Measurements from ENCODE around the gene PADI2. TPM values are rescaled to one million over a fixed set of nuclear protein-coding genes. Genes with fewer than 3 reads are reported as not detected.

PADI2 gene
- total RNA-seq, 4 donors from 2014 or later, result 2.2 to 26.7 (median 15.3) TPM

- DNase-seq (ENCODE audit: low spot score in 2 of 2), result no peak
- intact Hi-C loops (cut with DNase I; ENCODE audit: low total_unique reads), result loop anchor here (5.0 kb wide), 1 partner anchor 86 kb away; no protein-coding TSS in a partner anchor
- no peak for TF ChIP-seq POLR2A (IDR thresholded peaks at IDR 0.05)
- no peak for TF ChIP-seq CTCF (IDR thresholded peaks at IDR 0.05)
- H3K4me3 ChIP-seq (ENCODE audit: low read depth, poor library complexity, severe bottlenecking), result no peak overlapping the region
- WGBS, 2 donors, result 83 to 88% methylated on average over 5 of the region's 5 CpGs
These were observed 71.3 kb downstream of the PADI2 start for GRCh38 chr1:17047924-17048323.

DNA sequence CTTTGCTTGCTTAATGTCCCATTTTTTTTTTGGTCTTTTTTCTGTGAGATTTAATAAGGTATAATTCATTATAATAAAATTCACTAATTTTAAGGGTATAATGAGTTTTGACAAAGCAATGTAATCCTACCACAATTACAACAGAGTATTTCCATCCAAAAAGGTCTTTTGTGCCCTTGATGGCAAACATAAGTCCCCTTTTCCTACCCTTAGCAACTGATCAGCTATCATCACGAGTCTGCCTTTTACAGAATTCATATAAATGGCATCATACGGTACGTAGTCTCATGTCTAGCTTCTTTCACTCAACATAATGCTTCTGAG lies 73.0 kb downstream of the PADI2 start:
- no peak overlapping the region for H3K4me3 ChIP-seq (ENCODE audit: low read depth, poor library complexity, severe bottlenecking)
- TF ChIP-seq POLR2A (IDR thresholded peaks at IDR 0.05) (no peak), CTCF (IDR thresholded peaks at IDR 0.05) (no peak)
- WGBS, 2 donors, result 46 to 64% methylated on average over 3 of the region's 3 CpGs
- intact Hi-C loops (cut with DNase I; ENCODE audit: low total_unique reads), result loop anchor here (5.0 kb wide), 1 partner anchor 84 kb away; no protein-coding TSS in a partner anchor
- DNase-seq (ENCODE audit: low spot score in 2 of 2), result no peak

DNA sequence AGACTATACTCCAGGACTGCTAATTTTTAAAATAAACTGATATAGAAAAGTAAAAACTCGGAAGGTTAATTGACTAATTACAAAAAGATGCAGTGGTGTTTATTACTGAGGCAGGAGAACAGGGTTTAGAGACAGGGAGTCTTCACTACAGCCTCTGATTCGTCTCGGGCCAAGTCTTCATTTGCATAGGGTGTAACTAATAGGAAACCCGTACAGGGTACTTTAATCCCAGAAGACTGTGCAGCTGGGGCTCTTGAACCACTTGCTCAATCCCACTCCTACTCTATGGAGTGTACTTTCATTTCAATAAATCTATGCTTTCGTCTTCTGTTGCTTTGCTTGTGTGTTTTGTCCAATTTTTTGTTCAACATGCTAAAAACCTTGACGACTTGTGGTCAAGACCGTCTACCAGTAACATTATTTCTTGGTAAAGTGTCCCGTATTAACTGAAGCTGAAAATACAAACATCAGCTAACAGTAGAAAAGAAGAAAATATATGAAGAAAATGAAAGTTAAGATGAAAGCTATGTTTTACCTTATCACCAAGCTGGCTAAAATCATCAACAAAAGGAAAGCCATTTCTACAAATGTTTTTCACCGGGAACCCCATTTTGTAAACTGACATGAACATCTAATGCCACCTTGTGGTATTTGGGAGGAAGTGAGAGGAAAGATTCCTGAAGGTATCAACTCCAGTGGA lies 73.5 kb downstream of the PADI2 start:
- DNase-seq (ENCODE audit: low spot score in 2 of 2), result no peak
- WGBS, 2 donors, result 29 to 30% methylated on average over 9 of the region's 9 CpGs
- no peak overlapping the region for H3K4me3 ChIP-seq (ENCODE audit: low read depth, poor library complexity, severe bottlenecking)
- TF ChIP-seq CTCF (IDR thresholded peaks at IDR 0.05) (peak in 1 of 3 donors; percentile 59), POLR2A (IDR thresholded peaks at IDR 0.05) (no peak)
- intact Hi-C loops (cut with DNase I; ENCODE audit: low total_unique reads), result loop anchor here (5.0 kb wide), 1 partner anchor 83 kb away; no protein-coding TSS in a partner anchor

DNA sequence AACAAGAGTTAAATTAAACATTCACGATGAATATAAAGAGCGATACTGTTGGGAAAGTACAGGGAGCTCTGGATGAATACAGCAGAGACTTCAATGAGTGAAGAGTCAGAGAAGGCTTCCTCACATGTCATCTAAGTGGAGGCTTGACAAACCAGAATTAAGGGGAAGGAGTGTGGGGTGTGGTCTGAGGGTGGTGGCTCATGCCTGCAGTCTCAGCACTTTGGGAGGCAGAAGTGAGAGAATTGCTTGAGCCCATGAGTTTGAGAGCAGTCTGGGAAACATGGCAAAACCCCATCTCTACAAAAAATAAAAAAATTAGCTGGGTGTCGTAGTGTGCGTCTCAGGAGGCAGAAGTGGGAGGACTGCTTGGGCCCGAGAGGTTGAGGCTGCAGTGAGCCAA lies 74.1 kb downstream of the PADI2 start:
- H3K4me3 ChIP-seq (ENCODE audit: low read depth, poor library complexity, severe bottlenecking), result no peak overlapping the region
- no peak for DNase-seq (ENCODE audit: low spot score in 2 of 2)
- intact Hi-C loops (cut with DNase I; ENCODE audit: low total_unique reads), result loop anchor here (5.0 kb wide), 1 partner anchor 83 kb away; no protein-coding TSS in a partner anchor
- WGBS, 2 donors, result 55 to 61% methylated on average over 5 of the region's 5 CpGs
- no peak for TF ChIP-seq POLR2A (IDR thresholded peaks at IDR 0.05)
- TF ChIP-seq CTCF (IDR thresholded peaks at IDR 0.05), result no peak

GRCh38 chr1:17043676-17044075 lies 75.6 kb downstream of the PADI2 start:
- WGBS, 2 donors, result 73 to 80% methylated on average over 5 of the region's 5 CpGs
- no peak overlapping the region for H3K4me3 ChIP-seq (ENCODE audit: low read depth, poor library complexity, severe bottlenecking)
- TF ChIP-seq CTCF (IDR thresholded peaks at IDR 0.05) (no peak), POLR2A (IDR thresholded peaks at IDR 0.05) (no peak)
- intact Hi-C loops (cut with DNase I; ENCODE audit: low total_unique reads), result no loop called here
- no peak for DNase-seq (ENCODE audit: low spot score in 2 of 2)

- TF ChIP-seq POLR2A (IDR thresholded peaks at IDR 0.05), result no peak
- TF ChIP-seq CTCF (IDR thresholded peaks at IDR 0.05), result no peak
- WGBS, 2 donors, result 77 to 87% methylated on average over 1 of the region's 1 CpG
- intact Hi-C loops (cut with DNase I; ENCODE audit: low total_unique reads), result no loop called here
- no peak overlapping the region for H3K4me3 ChIP-seq (ENCODE audit: low read depth, poor library complexity, severe bottlenecking)
- DNase-seq (ENCODE audit: low spot score in 2 of 2), result no peak
These were observed 79.1 kb downstream of the PADI2 start for GRCh38 chr1:17040135-17040534.
